Measurements from ENCODE around the gene TADA2A.

TADA2A gene

GRCh38 chr17:37488607-37489196 lies 82.0 kb downstream of the TADA2A start:
- Histone ChIP-seq H3K4me3 (ENCODE audit: low read length) (peak overlapping the region; percentile 92), H3K36me3 (ENCODE audit: control insufficient read depth, low read length) (no peaks in the 10 kb centered on the region), H3K9me3 (ENCODE audit: control insufficient read depth, insufficient read depth, low read length) (no peaks in the 10 kb centered on the region), H3K9me2 (replicated peaks; ENCODE audit: control insufficient read depth, low read length) (no peaks in the 10 kb centered on the region), H3K4me2 (ENCODE audit: low read length) (peak overlapping the region; percentile 72), H3K4me1 (ENCODE audit: control insufficient read depth, low read length) (peaks cover 47% of the 10 kb centered on the region), H4K20me1 (ENCODE audit: control insufficient read depth, insufficient read depth, low read depth, low read length) (0 out of 2 replicates have a peak, but pooled peaks cover 5% of the 10 kb centered on the region), H3F3A (ENCODE audit: control insufficient read depth, insufficient read depth) (peaks cover 25% of the 10 kb centered on the region; the same call in 1 of the 2 replicates), H3K79me2 (ENCODE audit: control insufficient read depth, low read length) (peaks cover 36% of the 10 kb centered on the region), H3K27me3 (ENCODE audit: control insufficient read depth, low read length) (no peaks in the 10 kb centered on the region), H3K27ac (ENCODE audit: low read depth, low read length) (peak overlapping the region; percentile 66)
- no peak for TF ChIP-seq EZH2phosphoT487 (IDR thresholded peaks at IDR 0.05; ENCODE audit: borderline replicate concordance, low read length)
- TF ChIP-seq CTCF (IDR thresholded peaks at IDR 0.05; ENCODE audit: low read depth, low read length, poor library complexity, severe bottlenecking) = no peak

GRCh38 chr17:37489197-37490001 lies 82.7 kb downstream of the TADA2A start, which contains the start of gene DUSP14:
Gene DUSP14, plus strand, starts transcription at chr17:37489891. Its CDS starts 22,382 bp downstream, at chr17:37512273.
- peaks cover 43% of the 10 kb centered on the region for H3K79me2 ChIP-seq (ENCODE audit: control insufficient read depth, low read length)
- H4K20me1 ChIP-seq (ENCODE audit: control insufficient read depth, insufficient read depth, low read depth, low read length) = 0 out of 2 replicates have a peak, but pooled peaks cover 5% of the 10 kb centered on the region
- peaks cover 46% of the 10 kb centered on the region for H3K4me1 ChIP-seq (ENCODE audit: control insufficient read depth, low read length)
- no peaks in the 10 kb centered on the region for H3K27me3 ChIP-seq (ENCODE audit: control insufficient read depth, low read length)
- H3K9me3 ChIP-seq (ENCODE audit: control insufficient read depth, insufficient read depth, low read length) = no peaks in the 10 kb centered on the region
- H3K9me2 ChIP-seq (replicated peaks; ENCODE audit: control insufficient read depth, low read length) = no peaks in the 10 kb centered on the region
- no peaks in the 10 kb centered on the region for H3K36me3 ChIP-seq (ENCODE audit: control insufficient read depth, low read length)
- H3K27ac ChIP-seq (ENCODE audit: low read depth, low read length) = peak within 1 kb of the TSS; percentile 66
- TF ChIP-seq CTCF (IDR thresholded peaks at IDR 0.05; ENCODE audit: low read depth, low read length, poor library complexity, severe bottlenecking) = peak; percentile 44
- no peak for TF ChIP-seq EZH2phosphoT487 (IDR thresholded peaks at IDR 0.05; ENCODE audit: borderline replicate concordance, low read length)
- H3K4me3 ChIP-seq (ENCODE audit: low read length) = peak within 1 kb of the TSS; percentile 93
- peak within 1 kb of the TSS; percentile 84 for H3K4me2 ChIP-seq (ENCODE audit: low read length)
- peaks cover 25% of the 10 kb centered on the region; the same call in 1 of the 2 replicates for H3F3A ChIP-seq (ENCODE audit: control insufficient read depth, insufficient read depth)

GRCh38 chr17:37490022-37490587 lies 83.4 kb downstream of the TADA2A start:
- H3K79me2 ChIP-seq (ENCODE audit: control insufficient read depth, low read length) = peaks cover 49% of the 10 kb centered on the region
- peak overlapping the region; percentile 84 for H3K4me2 ChIP-seq (ENCODE audit: low read length)
- 0 out of 2 replicates have a peak overlapping the region, but pooled peaks have one; percentile 4 for H3K27ac ChIP-seq (ENCODE audit: low read depth, low read length)
- H3F3A ChIP-seq (ENCODE audit: control insufficient read depth, insufficient read depth) = peaks cover 25% of the 10 kb centered on the region; the same call in 1 of the 2 replicates
- H3K4me1 ChIP-seq (ENCODE audit: control insufficient read depth, low read length) = peaks cover 46% of the 10 kb centered on the region
- peak overlapping the region; percentile 93 for H3K4me3 ChIP-seq (ENCODE audit: low read length)
- no peaks in the 10 kb centered on the region for H3K36me3 ChIP-seq (ENCODE audit: control insufficient read depth, low read length)
- TF ChIP-seq CTCF (IDR thresholded peaks at IDR 0.05; ENCODE audit: low read depth, low read length, poor library complexity, severe bottlenecking) = peak; percentile 62
- TF ChIP-seq EZH2phosphoT487 (IDR thresholded peaks at IDR 0.05; ENCODE audit: borderline replicate concordance, low read length) = peak; percentile 16; the same call in 1 of the 2 replicates
- 0 out of 2 replicates have a peak, but pooled peaks cover 5% of the 10 kb centered on the region for H4K20me1 ChIP-seq (ENCODE audit: control insufficient read depth, insufficient read depth, low read depth, low read length)
- H3K9me3 ChIP-seq (ENCODE audit: control insufficient read depth, insufficient read depth, low read length) = no peaks in the 10 kb centered on the region
- H3K9me2 ChIP-seq (replicated peaks; ENCODE audit: control insufficient read depth, low read length) = no peaks in the 10 kb centered on the region
- no peaks in the 10 kb centered on the region for H3K27me3 ChIP-seq (ENCODE audit: control insufficient read depth, low read length)
